H9 (cell line): ENCODE measurements around the gene SLIT1. TPM values are rescaled to one million over a fixed set of nuclear protein-coding genes. Genes with fewer than 3 reads are reported as not detected.

Experiments
- DNase-seq: peaks from one replicate; pipeline ENCODE4 v3.0.0-alpha.2; 2017
- H2AFZ ChIP-seq: one replicate; pipeline ENCODE4 v1.6.1; 2013; ENCODE audit warnings: mild to moderate bottlenecking, low read length, control low read depth, moderate library complexity
- H2AK5ac ChIP-seq: 2 replicates; pipeline ENCODE4 v1.6.1; 2013; ENCODE audit warnings: low read length, control low read depth, mixed read lengths; ENCODE audit not compliant: insufficient read length
- H2BK120ac ChIP-seq: one replicate; pipeline ENCODE4 v1.6.1; 2013; ENCODE audit warnings: low read depth, mild to moderate bottlenecking, low read length, control low read depth, inconsistent platforms; ENCODE audit not compliant: poor library complexity, severe bottlenecking
- H2BK12ac ChIP-seq: 2 replicates; pipeline ENCODE4 v1.6.1; 2013; ENCODE audit warnings: low read length, control low read depth, mixed read lengths, low read depth; ENCODE audit not compliant: insufficient read length
- H2BK15ac ChIP-seq: 2 replicates; pipeline ENCODE4 v1.6.1; 2013; ENCODE audit warnings: low read depth, low read length, control low read depth
- H2BK20ac ChIP-seq: one replicate; pipeline ENCODE4 v1.6.1; 2013; ENCODE audit warnings: low read depth, mild to moderate bottlenecking, low read length, control low read depth, inconsistent platforms; ENCODE audit not compliant: poor library complexity, severe bottlenecking
- H2BK5ac ChIP-seq: 2 replicates; pipeline ENCODE4 v1.6.1; 2013; ENCODE audit warnings: low read length, control low read depth, mixed read lengths; ENCODE audit not compliant: insufficient read length
- H3K14ac ChIP-seq: 2 replicates; pipeline ENCODE4 v1.6.1; 2013; ENCODE audit warnings: low read length, control low read depth; ENCODE audit not compliant: insufficient read depth
- H3K18ac ChIP-seq: 2 replicates; pipeline ENCODE4 v1.6.1; 2013; ENCODE audit warnings: low read depth, mild to moderate bottlenecking, mixed read lengths, low read length, control low read depth; ENCODE audit not compliant: insufficient read length
- H3K23ac ChIP-seq: 2 replicates; pipeline ENCODE4 v1.6.1; 2013; ENCODE audit warnings: low read length, control low read depth, mixed read lengths, low read depth; ENCODE audit not compliant: insufficient read length
- H3K23me2 ChIP-seq: 2 replicates; pipeline ENCODE4 v1.6.1; 2013; ENCODE audit warnings: low read depth, mild to moderate bottlenecking, mixed read lengths, low read length, control low read depth; ENCODE audit not compliant: insufficient read length, poor library complexity, severe bottlenecking
- H3K27ac ChIP-seq: 2 replicates; pipeline ENCODE4 v1.5.1; 2013; ENCODE audit warnings: low read length, control low read depth, mixed read lengths, low read depth; ENCODE audit not compliant: insufficient read length
- H3K27me3 ChIP-seq: 2 replicates; pipeline ENCODE4 v1.6.1; 2013; ENCODE audit warnings: low read length, control low read depth, inconsistent platforms; ENCODE audit not compliant: insufficient read depth
- H3K4ac ChIP-seq: 2 replicates; pipeline ENCODE4 v1.6.1; 2013; ENCODE audit warnings: low read depth, mild to moderate bottlenecking, control low read depth, inconsistent platforms, low read length, moderate library complexity
- H3K4me1 ChIP-seq: 2 replicates; pipeline ENCODE4 v1.6.1; 2013; ENCODE audit warnings: low read length, control low read depth, inconsistent platforms; ENCODE audit not compliant: insufficient read depth
- H3K4me2 ChIP-seq: 2 replicates; pipeline ENCODE4 v1.6.1; 2013; ENCODE audit warnings: low read length, control low read depth, mixed read lengths; ENCODE audit not compliant: insufficient read length, insufficient read depth
- H3K56ac ChIP-seq: 2 replicates; pipeline ENCODE4 v1.6.1; 2013; ENCODE audit warnings: low read depth, mild to moderate bottlenecking, mixed read lengths, low read length, control low read depth; ENCODE audit not compliant: insufficient read length
- H3K79me1 ChIP-seq: 2 replicates; pipeline ENCODE4 v1.6.1; 2013; ENCODE audit warnings: low read depth, mild to moderate bottlenecking, moderate library complexity, low read length, control low read depth, inconsistent platforms; ENCODE audit not compliant: insufficient read depth, poor library complexity, severe bottlenecking
- H3K79me2 ChIP-seq: 2 replicates; pipeline ENCODE4 v1.6.1; 2013; ENCODE audit warnings: low read length, control low read depth, inconsistent platforms; ENCODE audit not compliant: insufficient read depth
- H3K9ac ChIP-seq: 2 replicates; pipeline ENCODE4 v1.6.1; 2013; ENCODE audit warnings: low read length, control low read depth, mixed read lengths; ENCODE audit not compliant: insufficient read length; ENCODE audit errors: extremely low read depth
- H3K9me3 ChIP-seq: one replicate; pipeline ENCODE4 v1.6.1; 2013; ENCODE audit warnings: low read depth, low read length, inconsistent platforms; ENCODE audit not compliant: control insufficient read depth
- H3T11ph ChIP-seq: one replicate; pipeline ENCODE4 v1.6.1; 2013; ENCODE audit warnings: mild to moderate bottlenecking, low read length, control low read depth, inconsistent platforms
- H4K20me1 ChIP-seq: one replicate; pipeline ENCODE4 v1.6.1; 2013; ENCODE audit not compliant: control insufficient read depth, insufficient read length, insufficient read depth
- H4K5ac ChIP-seq: 2 replicates; pipeline ENCODE4 v1.6.1; 2013; ENCODE audit warnings: low read depth, mild to moderate bottlenecking, mixed read lengths, low read length, control low read depth; ENCODE audit not compliant: insufficient read length
- H4K8ac ChIP-seq: replicated peaks from 2 replicates; pipeline ENCODE4 v1.6.1; 2013; ENCODE audit warnings: low read length, control low read depth, mixed read lengths, low read depth; ENCODE audit not compliant: insufficient read length
- H4K91ac ChIP-seq: 2 replicates; pipeline ENCODE4 v1.6.1; 2013; ENCODE audit warnings: low read depth, mild to moderate bottlenecking, moderate library complexity, mixed read lengths, low read length, control low read depth; ENCODE audit not compliant: insufficient read length
- H3K27ac Mint-ChIP-seq, 3 experiments: 2 replicates in 2 of 3; 3 replicates in 1 of 3; pipeline ENCODE4 v1.8.0; 2020 to 2021; ENCODE audit warnings: mixed read lengths in 3 of 3, mild to moderate bottlenecking in 1 of 3, moderate library complexity in 1 of 3
- H3K27me3 Mint-ChIP-seq: 2 replicates; pipeline ENCODE4 v1.8.0; 2021; ENCODE audit warnings: low read depth, mild to moderate bottlenecking, moderate library complexity, mixed read lengths
- H3K36me3 Mint-ChIP-seq, 3 experiments: 2 replicates in 2 of 3; 3 replicates in 1 of 3; pipeline ENCODE4 v1.8.0; 2020 to 2021; ENCODE audit warnings: low read depth in 3 of 3, mixed read lengths in 3 of 3; ENCODE audit not compliant: insufficient read depth in 1 of 3
- H3K4me1 Mint-ChIP-seq, 2 experiments: 2 replicates each; pipeline ENCODE4 v1.8.0; 2020; ENCODE audit warnings: mixed read lengths in 2 of 2
- H3K4me3 Mint-ChIP-seq, 2 experiments: 2 replicates in 1 of 2; 3 replicates in 1 of 2; pipeline ENCODE4 v1.8.0; 2020 to 2021; ENCODE audit warnings: mild to moderate bottlenecking in 2 of 2, mixed read lengths in 2 of 2, moderate library complexity in 1 of 2
- H3K9me3 Mint-ChIP-seq, 2 experiments: 2 replicates in 1 of 2; 3 replicates in 1 of 2; pipeline ENCODE4 v1.8.0; 2020; ENCODE audit warnings: mild to moderate bottlenecking in 2 of 2, mixed read lengths in 2 of 2, moderate library complexity in 1 of 2
- WGBS: extraction: QIAGEN DNeasy Blood & Tissue Kit; methylation state at CpG from one replicate; pipeline ENCODE4 v1.1.7; 2013; ENCODE audit warnings: missing lambda C conversion rate, low lambda C conversion rate, mixed read lengths; ENCODE audit not compliant: insufficient read length; ENCODE audit errors: extremely low coverage; 5-methylcytosine and 5-hydroxymethylcytosine counted together
- total RNA-seq: library from RNA; stranded (reverse); gene quantifications from 2 replicates; pipeline ENCODE4 v1.2.1, GENCODE V29; 2021
- TF ChIP-seq, protein P1 (sequence below): fragments of 200-600 bp; sonication (generic); conservative IDR thresholded peaks from 3 replicates; pipeline ENCODE4 v1.8.0; 2021; ENCODE audit warnings: antibody characterized with exemption, mild to moderate bottlenecking

The SLIT1 gene
- total RNA-seq, 1 experiment from 2014 or later: 0.57 TPM

DNA sequence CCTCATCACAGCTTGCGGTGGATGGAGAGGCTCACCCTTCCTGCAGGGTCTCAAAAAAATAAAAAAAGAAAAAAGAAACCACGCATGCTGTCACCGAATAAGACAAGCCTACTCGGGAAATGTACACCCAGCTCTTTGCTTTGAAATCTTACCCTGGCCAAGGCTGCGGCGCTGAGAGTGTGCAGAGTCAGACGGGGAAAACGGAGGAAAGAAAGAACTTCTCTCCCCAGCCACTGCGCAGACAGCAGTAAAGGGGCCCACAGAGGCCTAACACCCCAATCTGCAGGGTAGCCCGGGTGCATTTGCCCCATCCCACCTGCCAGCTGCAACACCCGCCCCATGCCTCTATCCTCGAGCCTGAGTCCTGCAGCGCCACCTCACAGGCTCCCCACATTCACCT, 14.8 kb downstream of the SLIT1 start:
- Histone ChIP-seq H3K4me2 (no peak overlapping the region), H3K14ac (no peak overlapping the region), H3T11ph (no peak overlapping the region), H4K91ac (no peak overlapping the region), H3K23me2 (no peaks in the 10 kb centered on the region), H3K4ac (no peak overlapping the region), H4K5ac (no peak overlapping the region), H3K56ac (no peak overlapping the region), H2AK5ac (no peak overlapping the region), H2BK12ac (no peak overlapping the region), H3K27ac (no peak overlapping the region), H2BK120ac (no peak overlapping the region), H2BK15ac (no peak overlapping the region), H4K8ac (no peak overlapping the region), H3K27me3 (no peaks in the 10 kb centered on the region), H3K79me2 (no peaks in the 10 kb centered on the region), H3K4me1 (no peaks in the 10 kb centered on the region), H3K23ac (no peak overlapping the region), H2BK5ac (no peak overlapping the region), H3K79me1 (no peaks in the 10 kb centered on the region), H2AFZ (no peak overlapping the region), H2BK20ac (no peak overlapping the region), H3K9ac (no peak overlapping the region), H3K9me3 (no peaks in the 10 kb centered on the region), H3K18ac (no peak overlapping the region), H4K20me1 (no peaks in the 10 kb centered on the region)
- no peak overlapping the region for H3K27ac Mint-ChIP-seq
- no peak overlapping the region for H3K4me3 Mint-ChIP-seq
- TF ChIP-seq, protein P1, sequence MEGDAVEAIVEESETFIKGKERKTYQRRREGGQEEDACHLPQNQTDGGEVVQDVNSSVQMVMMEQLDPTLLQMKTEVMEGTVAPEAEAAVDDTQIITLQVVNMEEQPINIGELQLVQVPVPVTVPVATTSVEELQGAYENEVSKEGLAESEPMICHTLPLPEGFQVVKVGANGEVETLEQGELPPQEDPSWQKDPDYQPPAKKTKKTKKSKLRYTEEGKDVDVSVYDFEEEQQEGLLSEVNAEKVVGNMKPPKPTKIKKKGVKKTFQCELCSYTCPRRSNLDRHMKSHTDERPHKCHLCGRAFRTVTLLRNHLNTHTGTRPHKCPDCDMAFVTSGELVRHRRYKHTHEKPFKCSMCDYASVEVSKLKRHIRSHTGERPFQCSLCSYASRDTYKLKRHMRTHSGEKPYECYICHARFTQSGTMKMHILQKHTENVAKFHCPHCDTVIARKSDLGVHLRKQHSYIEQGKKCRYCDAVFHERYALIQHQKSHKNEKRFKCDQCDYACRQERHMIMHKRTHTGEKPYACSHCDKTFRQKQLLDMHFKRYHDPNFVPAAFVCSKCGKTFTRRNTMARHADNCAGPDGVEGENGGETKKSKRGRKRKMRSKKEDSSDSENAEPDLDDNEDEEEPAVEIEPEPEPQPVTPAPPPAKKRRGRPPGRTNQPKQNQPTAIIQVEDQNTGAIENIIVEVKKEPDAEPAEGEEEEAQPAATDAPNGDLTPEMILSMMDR: no peak
- no peaks in the 10 kb centered on the region for H3K9me3 Mint-ChIP-seq
- no peak for DNase-seq
- WGBS: no CpG with 5 or more reads among the region's 13 CpGs
- peaks cover 5 to 26% of the 10 kb centered on the region in 2 experiments; a peak in 3 of 4 replicates for H3K4me1 Mint-ChIP-seq
- H3K36me3 Mint-ChIP-seq: no peaks in the 10 kb centered on the region
- no peaks in the 10 kb centered on the region; the same call in 1 of the 2 replicates for H3K27me3 Mint-ChIP-seq
